Stimulated activated CD4-positive, alpha-beta T cell treated with anti-CD3 and anti-CD28 coated beads, TNF-alpha, amount 100 ng/mL, for 48 hours (primary cell): Measurements from ENCODE around the gene TCF15.

ENCODE experiments used
- DNase-seq, 3 donors: peaks; one replicate each; pipeline ENCODE4 v3.0.0-alpha.2; 2020; ENCODE audit warnings: low read depth in 3 of 3

The TCF15 gene

GRCh38 chr20:610130-611046 is at the start of gene TCF15:
Gene TCF15 (minus strand): TSS chr20:610309. CDS start chr20:610237, 72 bp downstream.
- peak in 1 of 3 donors; percentile 12 for DNase-seq

- no peak for DNase-seq
Measured at GRCh38 chr20:658731-659291, 48.7 kb upstream of the TCF15 start.

GRCh38 chr20:658202-658601 is 48.1 kb upstream of the TCF15 start:
- DNase-seq, result no peak

GRCh38 chr20:655726-656624 is 45.9 kb upstream of the TCF15 start:
- no peak for DNase-seq

GRCh38 chr20:654417-654750 is 44.3 kb upstream of the TCF15 start:
- no peak for DNase-seq

GRCh38 chr20:653590-654416 is 43.7 kb upstream of the TCF15 start:
- no peak for DNase-seq

GRCh38 chr20:653110-653589 is 43.0 kb upstream of the TCF15 start, which contains the start of gene SRXN1:
Gene SRXN1 (minus strand): TSS chr20:653200. CDS start chr20:653185, 15 bp downstream.
- peak; percentile 63 to 80 (median 68) for DNase-seq

GRCh38 chr20:652615-653109 is 42.6 kb upstream of the TCF15 start:
- peak in 1 of 3 donors; percentile 24 for DNase-seq

GRCh38 chr20:651713-652614 is 41.9 kb upstream of the TCF15 start:
- DNase-seq, result no peak

GRCh38 chr20:650954-651353 is 40.8 kb upstream of the TCF15 start:
- DNase-seq, result no peak

- DNase-seq, result no peak
Measured at GRCh38 chr20:650281-650680, 40.2 kb upstream of the TCF15 start.

GRCh38 chr20:647479-648019 is 37.4 kb upstream of the TCF15 start:
- DNase-seq, result no peak

- DNase-seq, result no peak
Measured at GRCh38 chr20:646868-647233, 36.7 kb upstream of the TCF15 start.

GRCh38 chr20:646107-646867 is 36.2 kb upstream of the TCF15 start:
- DNase-seq, result no peak

GRCh38 chr20:645318-646106 is 35.4 kb upstream of the TCF15 start:
- peak; percentile 42 to 52 (median 45) for DNase-seq

- DNase-seq, result no peak
Measured at GRCh38 chr20:644692-645317, 34.7 kb upstream of the TCF15 start.

- no peak for DNase-seq
Measured at GRCh38 chr20:642398-643174, 32.5 kb upstream of the TCF15 start.
